SK-N-SH (cell line): ENCODE results near the gene CHIC2. TPM values are rescaled to one million over a fixed set of nuclear protein-coding genes. Genes with fewer than 3 reads are reported as not detected.

Source experiments
- CTCF ChIA-PET: fragments of 300-600, 350-600 bp; formaldehyde crosslinking; extraction: SDS; loops from one replicate; lab custom pipeline; 2021; lab: Yijun Ruan, JAX
- POLR2A ChIA-PET: fragments of 350-600 bp; sonication (Branson Sonifier 250); formaldehyde crosslinking; extraction: SDS; loops from one replicate; lab custom pipeline; 2020; ENCODE audit warnings: antibody characterized with exemption, inconsistent platforms; lab: Yijun Ruan, JAX
- DNase-seq: peaks from one replicate; pipeline ENCODE4 v3.0.0; 2012
- H2AFZ ChIP-seq: fragments of 200-600 bp; sonication (generic); 2 replicates; pipeline ENCODE4 v1.8.1; 2016; ENCODE audit warnings: antibody characterized with exemption, mild to moderate bottlenecking, low read depth
- H3F3A ChIP-seq: fragments of 200-600 bp; sonication (generic); replicated peaks from 2 replicates; pipeline ENCODE3; 2016; ENCODE audit warnings: antibody characterized with exemption, mild to moderate bottlenecking; ENCODE audit not compliant: insufficient read depth
- H3K27ac ChIP-seq, 2 experiments: fragments of 200-500 bp in 1 of 2; fragments of 200-600 bp in 1 of 2; sonication (Bioruptor generic) in 1 of 2; sonication (generic), shearing (Covaris generic) in 1 of 2; 2 replicates each; pipeline versions ENCODE4 v1.5.1 to v1.6.1; 2014 to 2016; ENCODE audit warnings: low read depth in 2 of 2, inconsistent platforms in 1 of 2, low read length in 1 of 2, mild to moderate bottlenecking in 1 of 2, mixed read lengths in 1 of 2
- H3K27me3 ChIP-seq: fragments of 200-600 bp; sonication (generic), shearing (Covaris generic); 2 replicates; pipeline ENCODE4 v1.6.1; 2016; ENCODE audit warnings: mixed run types; ENCODE audit not compliant: insufficient read depth
- H3K36me3 ChIP-seq, 2 experiments: fragments of 200-500 bp in 1 of 2; fragments of 200-600 bp in 1 of 2; sonication (Bioruptor generic) in 1 of 2; sonication (generic) in 1 of 2; replicated peaks in 1 of 2; 2 replicates each; pipeline versions ENCODE3 to v1.5.1; 2014 to 2016; ENCODE audit warnings: low read length in 1 of 2, mild to moderate bottlenecking in 1 of 2; ENCODE audit not compliant: insufficient read depth in 2 of 2, control insufficient read depth in 1 of 2
- H3K4me1 ChIP-seq, 2 experiments: fragments of 200-500 bp in 1 of 2; fragments of 200-600 bp in 1 of 2; sonication (Bioruptor generic) in 1 of 2; sonication (generic), shearing (Covaris generic) in 1 of 2; 2 replicates each; pipeline versions ENCODE4 v1.5.1 to v1.6.1; 2014 to 2016; ENCODE audit warnings: low read depth in 1 of 2, low read length in 1 of 2, mixed run types in 1 of 2; ENCODE audit not compliant: insufficient read depth in 2 of 2, control insufficient read depth in 1 of 2
- H3K4me2 ChIP-seq: fragments of 200-600 bp; sonication (generic), shearing (Covaris generic); 2 replicates; pipeline ENCODE4 v1.6.1; 2017; ENCODE audit warnings: mixed run types
- H3K4me3 ChIP-seq, 2 experiments: fragments of 200-500 bp in 1 of 2; fragments of 200-600 bp in 1 of 2; sonication (Bioruptor generic) in 1 of 2; sonication (generic), shearing (Covaris generic) in 1 of 2; 2 replicates each; pipeline versions ENCODE4 v1.5.1 to v1.8.1; 2014 to 2016; ENCODE audit warnings: low read depth in 2 of 2, inconsistent platforms in 1 of 2, low read length in 1 of 2, mild to moderate bottlenecking in 1 of 2, mixed read lengths in 1 of 2, moderate library complexity in 1 of 2
- H3K79me2 ChIP-seq: fragments of 200-600 bp; sonication (generic); 2 replicates; pipeline ENCODE4 v1.8.1; 2017; ENCODE audit warnings: mild to moderate bottlenecking; ENCODE audit not compliant: insufficient read depth
- H3K9ac ChIP-seq: fragments of 200-600 bp; sonication (generic); 2 replicates; pipeline ENCODE4 v1.6.1; 2017; ENCODE audit warnings: mixed run types
- H3K9me2 ChIP-seq: fragments of 200-600 bp; sonication (generic); 2 replicates; pipeline ENCODE4 v1.6.1; 2017; ENCODE audit warnings: mixed run types
- H3K9me3 ChIP-seq: fragments of 200-600 bp; sonication (generic); 2 replicates; pipeline ENCODE4 v1.6.1; 2017; ENCODE audit warnings: mixed run types, mild to moderate bottlenecking, moderate library complexity
- H4K20me1 ChIP-seq: fragments of 200-600 bp; sonication (generic); 2 replicates; pipeline ENCODE4 v1.6.1; 2017; ENCODE audit warnings: mild to moderate bottlenecking, mixed run types; ENCODE audit not compliant: insufficient read depth
- ELF1 ChIP-seq: IDR thresholded peaks from 2 replicates; pipeline ENCODE4 v1.4.0; 2012
- EP300 ChIP-seq, 2 experiments: IDR thresholded peaks; 2 replicates each; pipeline versions ENCODE4 v1.4.0 to v1.6.1; 2012; ENCODE audit warnings: borderline replicate concordance in 1 of 2, low read depth in 1 of 2, low read length in 1 of 2
- EZH2phosphoT487 ChIP-seq: fragments of 200-600 bp; sonication (generic); IDR thresholded peaks from 2 replicates; pipeline ENCODE4 v1.6.1; 2017; ENCODE audit warnings: low read depth, mixed run types, mild to moderate bottlenecking, antibody characterized with exemption, moderate library complexity, borderline replicate concordance
- FOXJ3 ChIP-seq: sonication (generic); formaldehyde crosslinking; IDR thresholded peaks from 2 replicates; pipeline ENCODE4 v1.5.1; 2020; ENCODE audit warnings: mild to moderate bottlenecking, missing genetic modification reagents
- GATA2 ChIP-seq: sonication (generic); formaldehyde crosslinking; IDR thresholded peaks from 2 replicates; pipeline ENCODE4 v1.5.0; 2020; ENCODE audit warnings: mild to moderate bottlenecking, missing genetic modification reagents
- MEF2A ChIP-seq: IDR thresholded peaks from 2 replicates; pipeline ENCODE4 v1.4.0; 2012; ENCODE audit warnings: low read depth, borderline replicate concordance
- NFIC ChIP-seq: IDR thresholded peaks from 2 replicates; pipeline ENCODE4 v1.4.0; 2012; ENCODE audit warnings: borderline replicate concordance
- NRF1 ChIP-seq: IDR thresholded peaks from 2 replicates; pipeline ENCODE4 v1.6.1; 2012; ENCODE audit warnings: low read depth, mild to moderate bottlenecking, low read length
- RCOR1 ChIP-seq: fragments of 150-350 bp; IDR thresholded peaks from 2 replicates; pipeline ENCODE4 v1.6.1; 2017; ENCODE audit warnings: antibody characterized with exemption, low read length
- RXRA ChIP-seq: IDR thresholded peaks from 2 replicates; pipeline ENCODE4 v1.4.0; 2012; ENCODE audit warnings: low read depth, mild to moderate bottlenecking, borderline replicate concordance
- TAF1 ChIP-seq: IDR thresholded peaks from 2 replicates; pipeline ENCODE4 v1.6.1; 2012; ENCODE audit warnings: low read depth, mild to moderate bottlenecking, low read length, moderate library complexity, borderline replicate concordance
- TCF12 ChIP-seq: IDR thresholded peaks from 2 replicates; pipeline ENCODE4 v1.4.0; 2012
- YY1 ChIP-seq: IDR thresholded peaks from 2 replicates; pipeline ENCODE4 v1.4.0; 2012; ENCODE audit warnings: low read depth, mild to moderate bottlenecking
- polyA plus RNA-seq, 3 experiments: library from polyadenylated mRNA; depleted of rRNA; stranded (reverse); fragments of >200 nt; gene quantifications; 2 replicates each; pipeline ENCODE4 v1.2.3, GENCODE V29; 2012
- TF ChIP-seq, protein P1 (sequence below): IDR thresholded peaks from 2 replicates; pipeline ENCODE4 v1.4.0; 2012; ENCODE audit warnings: low read depth
- TF ChIP-seq, protein P2 (sequence below): IDR thresholded peaks from 2 replicates; pipeline ENCODE4 v1.4.0; 2012; ENCODE audit warnings: low read depth, borderline replicate concordance
- TF ChIP-seq, protein P3 (sequence below): fragments of 150-350 bp; IDR thresholded peaks from 2 replicates; pipeline ENCODE4 v1.6.1; 2017; ENCODE audit warnings: antibody characterized with exemption, low read length, low read depth, borderline replicate concordance
- TF ChIP-seq, protein P4 (sequence below): IDR thresholded peaks from 2 replicates; pipeline ENCODE4 v1.6.1; 2012; ENCODE audit warnings: mild to moderate bottlenecking, low read depth, low read length, moderate library complexity

The CHIC2 gene
- polyA plus RNA-seq, 1 of the 3 experiments (the other 2 are of a cell fraction), result 26.8 TPM

DNA sequence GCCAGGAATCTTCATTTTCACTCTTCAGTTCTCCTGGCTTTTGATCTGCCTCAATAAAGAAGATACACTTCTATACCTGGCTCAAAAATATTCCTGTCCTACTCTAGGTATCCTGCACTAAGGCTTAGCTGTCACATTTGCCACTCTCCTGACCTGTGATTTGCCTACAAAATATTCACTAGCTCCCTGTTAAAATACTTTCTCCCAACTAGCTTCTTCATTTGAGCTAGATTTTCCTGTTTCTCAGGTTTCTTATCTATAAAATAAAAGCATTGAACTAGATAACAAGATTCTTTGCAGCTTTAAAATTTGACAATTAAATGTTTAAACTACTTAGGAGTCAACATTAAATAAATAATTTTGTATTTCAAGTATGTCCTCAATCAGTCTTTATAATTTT, 53.2 kb downstream of the CHIC2 start:
- peaks cover 34% of the 10 kb centered on the region for H3K79me2 ChIP-seq
- H3K9me3 ChIP-seq, result 0 out of 2 replicates have a peak, but pooled peaks cover 3% of the 10 kb centered on the region
- H3K36me3 ChIP-seq, result peaks cover 48 to 69% of the 10 kb centered on the region in 2 experiments
- ChIA-PET CTCF (no interaction called here), POLR2A (no interaction called here)
- no peaks in the 10 kb centered on the region for H3K4me1 ChIP-seq
- no peaks in the 10 kb centered on the region for H3K27me3 ChIP-seq
- no peak overlapping the region for H3K27ac ChIP-seq
- H3K9me2 ChIP-seq, result no peaks in the 10 kb centered on the region
- H2AFZ ChIP-seq, result no peak overlapping the region
- peaks cover 15% of the 10 kb centered on the region for H3F3A ChIP-seq
- H3K9ac ChIP-seq, result no peak overlapping the region
- no peak overlapping the region for H3K4me3 ChIP-seq
- TF ChIP-seq, protein P1, sequence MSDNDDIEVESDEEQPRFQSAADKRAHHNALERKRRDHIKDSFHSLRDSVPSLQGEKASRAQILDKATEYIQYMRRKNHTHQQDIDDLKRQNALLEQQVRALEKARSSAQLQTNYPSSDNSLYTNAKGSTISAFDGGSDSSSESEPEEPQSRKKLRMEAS, result no peak
- TF ChIP-seq MEF2A (no peak), EZH2phosphoT487 (no peak), RXRA (no peak), RCOR1 (no peak), GATA2 (CRISPR knock-in tag) (no peak), NRF1 (no peak), TAF1 (no peak), ELF1 (no peak), FOXJ3 (CRISPR knock-in tag) (no peak), EP300 (IDR thresholded peaks at IDR 0.05; ENCODE audit: borderline replicate concordance in 1 of 2, low read depth in 1 of 2, low read length in 1 of 2) (no peak), YY1 (no peak), TCF12 (no peak), NFIC (no peak)
- TF ChIP-seq, protein P2, sequence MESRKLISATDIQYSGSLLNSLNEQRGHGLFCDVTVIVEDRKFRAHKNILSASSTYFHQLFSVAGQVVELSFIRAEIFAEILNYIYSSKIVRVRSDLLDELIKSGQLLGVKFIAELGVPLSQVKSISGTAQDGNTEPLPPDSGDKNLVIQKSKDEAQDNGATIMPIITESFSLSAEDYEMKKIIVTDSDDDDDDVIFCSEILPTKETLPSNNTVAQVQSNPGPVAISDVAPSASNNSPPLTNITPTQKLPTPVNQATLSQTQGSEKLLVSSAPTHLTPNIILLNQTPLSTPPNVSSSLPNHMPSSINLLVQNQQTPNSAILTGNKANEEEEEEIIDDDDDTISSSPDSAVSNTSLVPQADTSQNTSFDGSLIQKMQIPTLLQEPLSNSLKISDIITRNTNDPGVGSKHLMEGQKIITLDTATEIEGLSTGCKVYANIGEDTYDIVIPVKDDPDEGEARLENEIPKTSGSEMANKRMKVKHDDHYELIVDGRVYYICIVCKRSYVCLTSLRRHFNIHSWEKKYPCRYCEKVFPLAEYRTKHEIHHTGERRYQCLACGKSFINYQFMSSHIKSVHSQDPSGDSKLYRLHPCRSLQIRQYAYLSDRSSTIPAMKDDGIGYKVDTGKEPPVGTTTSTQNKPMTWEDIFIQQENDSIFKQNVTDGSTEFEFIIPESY, result no peak
- TF ChIP-seq, protein P3, sequence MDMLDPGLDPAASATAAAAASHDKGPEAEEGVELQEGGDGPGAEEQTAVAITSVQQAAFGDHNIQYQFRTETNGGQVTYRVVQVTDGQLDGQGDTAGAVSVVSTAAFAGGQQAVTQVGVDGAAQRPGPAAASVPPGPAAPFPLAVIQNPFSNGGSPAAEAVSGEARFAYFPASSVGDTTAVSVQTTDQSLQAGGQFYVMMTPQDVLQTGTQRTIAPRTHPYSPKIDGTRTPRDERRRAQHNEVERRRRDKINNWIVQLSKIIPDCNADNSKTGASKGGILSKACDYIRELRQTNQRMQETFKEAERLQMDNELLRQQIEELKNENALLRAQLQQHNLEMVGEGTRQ, result no peak
- TF ChIP-seq, protein P4, sequence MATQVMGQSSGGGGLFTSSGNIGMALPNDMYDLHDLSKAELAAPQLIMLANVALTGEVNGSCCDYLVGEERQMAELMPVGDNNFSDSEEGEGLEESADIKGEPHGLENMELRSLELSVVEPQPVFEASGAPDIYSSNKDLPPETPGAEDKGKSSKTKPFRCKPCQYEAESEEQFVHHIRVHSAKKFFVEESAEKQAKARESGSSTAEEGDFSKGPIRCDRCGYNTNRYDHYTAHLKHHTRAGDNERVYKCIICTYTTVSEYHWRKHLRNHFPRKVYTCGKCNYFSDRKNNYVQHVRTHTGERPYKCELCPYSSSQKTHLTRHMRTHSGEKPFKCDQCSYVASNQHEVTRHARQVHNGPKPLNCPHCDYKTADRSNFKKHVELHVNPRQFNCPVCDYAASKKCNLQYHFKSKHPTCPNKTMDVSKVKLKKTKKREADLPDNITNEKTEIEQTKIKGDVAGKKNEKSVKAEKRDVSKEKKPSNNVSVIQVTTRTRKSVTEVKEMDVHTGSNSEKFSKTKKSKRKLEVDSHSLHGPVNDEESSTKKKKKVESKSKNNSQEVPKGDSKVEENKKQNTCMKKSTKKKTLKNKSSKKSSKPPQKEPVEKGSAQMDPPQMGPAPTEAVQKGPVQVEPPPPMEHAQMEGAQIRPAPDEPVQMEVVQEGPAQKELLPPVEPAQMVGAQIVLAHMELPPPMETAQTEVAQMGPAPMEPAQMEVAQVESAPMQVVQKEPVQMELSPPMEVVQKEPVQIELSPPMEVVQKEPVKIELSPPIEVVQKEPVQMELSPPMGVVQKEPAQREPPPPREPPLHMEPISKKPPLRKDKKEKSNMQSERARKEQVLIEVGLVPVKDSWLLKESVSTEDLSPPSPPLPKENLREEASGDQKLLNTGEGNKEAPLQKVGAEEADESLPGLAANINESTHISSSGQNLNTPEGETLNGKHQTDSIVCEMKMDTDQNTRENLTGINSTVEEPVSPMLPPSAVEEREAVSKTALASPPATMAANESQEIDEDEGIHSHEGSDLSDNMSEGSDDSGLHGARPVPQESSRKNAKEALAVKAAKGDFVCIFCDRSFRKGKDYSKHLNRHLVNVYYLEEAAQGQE, result no peak
- no peak overlapping the region for H3K4me2 ChIP-seq
- H4K20me1 ChIP-seq, result peaks cover 3% of the 10 kb centered on the region; the same call in 1 of the 2 replicates
- no peak for DNase-seq
